NCI-H1417 treated with DMSO at 0.1 percent for 48 hours (cell line): ENCODE data around the gene TTC21B.

Experiments
- DNase-seq: peaks from one replicate; lab custom pipeline; 2025; lab: John Stamatoyannopoulos, UW

The TTC21B gene

GRCh38 chr2:165924946-165925345 lies 28.6 kb downstream of the TTC21B start:
- DNase-seq, result no peak

GRCh38 chr2:165920748-165921147 lies 32.8 kb downstream of the TTC21B start:
- DNase-seq, result no peak

- no peak for DNase-seq
Measured at GRCh38 chr2:165913636-165914035, 39.9 kb downstream of the TTC21B start.

DNA sequence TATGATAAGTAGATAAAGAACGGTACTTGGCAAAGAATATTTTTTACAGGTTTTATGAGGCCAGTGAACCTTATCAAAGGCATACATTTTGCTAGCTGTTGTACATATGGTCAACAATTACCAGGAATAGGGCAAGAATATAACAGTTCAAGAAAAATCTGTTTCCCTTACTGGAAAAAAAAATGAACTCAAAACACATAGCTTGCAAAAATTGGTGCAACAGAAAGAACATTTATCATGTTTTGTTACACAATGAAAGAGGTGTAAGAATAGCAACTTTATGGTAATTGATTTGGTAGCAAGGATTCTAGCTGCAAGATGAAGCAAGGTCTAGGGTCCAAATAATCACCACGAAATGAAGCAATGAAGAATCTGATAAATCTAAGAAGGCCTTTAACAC lies 41.6 kb downstream of the TTC21B start:
- no peak for DNase-seq

- no peak for DNase-seq
Measured at GRCh38 chr2:165911231-165911630, 42.3 kb downstream of the TTC21B start.

GRCh38 chr2:165909466-165909865 lies 44.1 kb downstream of the TTC21B start:
- DNase-seq, result no peak

- no peak for DNase-seq
Measured at GRCh38 chr2:165905854-165906253, 47.7 kb downstream of the TTC21B start.

DNA sequence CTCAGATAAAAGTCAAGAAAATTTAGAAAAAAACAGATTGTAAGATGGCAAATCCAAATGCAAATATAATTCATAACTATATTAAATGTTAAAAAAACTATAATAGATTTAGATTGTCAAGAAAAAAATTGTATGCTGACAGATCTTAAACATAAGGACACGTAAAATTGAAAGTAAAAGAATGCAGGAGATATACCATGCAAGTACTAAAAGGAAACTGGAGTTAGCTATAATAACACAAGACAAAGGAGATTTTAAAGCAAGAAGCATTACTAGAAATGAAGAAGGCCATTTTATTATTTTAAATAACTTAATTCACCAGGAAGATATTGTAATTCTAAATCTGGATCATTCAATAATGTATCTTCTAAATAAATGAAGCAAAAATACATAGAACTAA lies 48.3 kb downstream of the TTC21B start:
- no peak for DNase-seq

- no peak for DNase-seq
Measured at GRCh38 chr2:165904432-165904831, 49.1 kb downstream of the TTC21B start.

DNA sequence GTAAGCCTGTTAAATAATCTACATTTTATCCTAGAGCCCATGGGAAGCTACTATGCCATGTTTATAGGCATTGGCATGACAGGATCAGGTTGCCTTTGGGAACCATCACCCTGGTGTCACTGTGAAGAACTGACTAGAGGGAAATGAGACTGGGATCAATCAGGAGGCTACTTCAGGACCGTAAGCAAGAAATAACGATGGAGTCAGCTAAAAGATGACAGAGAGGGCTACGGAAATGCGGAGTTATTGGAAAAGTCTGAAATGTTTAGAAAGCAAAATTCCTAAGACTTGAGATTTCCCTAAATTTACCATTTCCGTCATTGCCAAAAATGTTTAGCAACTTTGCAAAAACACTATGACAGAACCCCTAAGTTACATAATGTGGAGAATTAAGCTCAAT lies 50.2 kb downstream of the TTC21B start:
- DNase-seq, result no peak

GRCh38 chr2:165902934-165903333 lies 50.6 kb downstream of the TTC21B start:
- DNase-seq, result no peak

DNA sequence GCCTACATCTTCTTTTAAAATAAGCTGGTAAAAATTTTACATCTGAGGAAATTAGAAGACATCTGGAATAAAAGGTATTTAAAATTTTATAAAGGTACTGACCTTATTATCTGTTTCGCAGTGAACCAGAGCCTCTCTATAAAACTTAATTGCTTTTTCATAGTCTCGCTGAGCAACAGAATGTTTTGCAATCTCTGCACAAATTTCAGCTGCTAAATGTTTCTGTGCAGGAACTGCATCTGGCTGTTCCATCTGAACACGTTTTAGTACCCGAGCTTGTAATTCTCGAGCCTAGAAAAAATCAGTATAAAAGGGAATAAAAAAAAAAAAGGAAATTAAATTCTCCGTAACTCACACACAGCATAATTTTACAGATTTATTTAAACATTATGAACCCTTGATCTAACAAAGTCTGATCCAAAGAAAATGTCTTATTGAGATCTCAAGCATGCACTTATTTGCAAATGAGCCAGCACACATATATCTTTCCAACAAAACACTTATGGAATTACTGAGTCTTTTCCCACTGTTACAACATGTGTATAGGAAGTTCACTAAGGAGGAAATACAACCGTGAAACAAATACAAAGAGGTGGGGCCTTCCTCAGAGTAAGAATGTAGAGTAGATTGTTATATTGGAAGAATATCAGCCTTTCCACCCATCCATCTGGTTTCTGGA lies 51.8 kb downstream of the TTC21B start:
- DNase-seq, result no peak

- no peak for DNase-seq
Measured at GRCh38 chr2:165899311-165899710, 54.3 kb downstream of the TTC21B start.

DNA sequence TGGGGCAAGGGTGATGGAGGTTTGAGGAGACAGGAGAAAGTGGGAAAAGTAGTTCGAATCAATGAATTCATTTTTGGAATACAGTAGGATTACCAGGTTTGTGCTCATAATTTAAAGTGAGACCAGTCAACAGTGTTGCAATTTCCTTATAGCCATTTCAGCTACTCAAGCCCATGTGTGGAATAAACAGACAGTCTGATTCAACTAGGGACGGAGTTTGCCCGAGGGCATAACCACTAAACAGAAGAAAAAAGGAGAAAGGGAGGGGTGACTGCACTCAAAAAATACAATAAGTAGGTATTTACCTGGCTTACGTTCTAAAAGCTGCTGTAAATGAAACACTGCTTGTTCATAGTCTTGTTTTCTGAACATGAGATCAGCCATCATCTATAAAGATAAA lies 55.2 kb downstream of the TTC21B start:
- no peak for DNase-seq

DNA sequence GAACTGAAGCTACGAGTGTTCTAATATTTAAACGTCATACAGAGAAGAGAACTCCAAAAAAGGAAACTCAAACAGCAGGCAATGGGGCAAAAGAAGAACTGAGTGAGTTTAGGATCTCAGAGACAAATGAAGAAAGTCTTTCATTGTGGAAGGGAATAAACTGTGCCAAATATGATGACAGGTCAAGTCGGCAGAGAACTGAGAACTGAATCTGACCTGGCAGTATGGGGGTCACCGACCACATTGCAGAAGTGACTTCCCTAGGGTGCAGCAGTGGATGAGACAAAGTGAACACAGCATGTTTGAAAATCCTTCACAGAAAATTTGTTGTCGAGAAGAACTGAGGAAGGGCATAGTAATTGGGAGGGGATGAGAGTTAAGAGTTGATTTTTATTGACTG lies 55.9 kb downstream of the TTC21B start:
- DNase-seq, result no peak

DNA sequence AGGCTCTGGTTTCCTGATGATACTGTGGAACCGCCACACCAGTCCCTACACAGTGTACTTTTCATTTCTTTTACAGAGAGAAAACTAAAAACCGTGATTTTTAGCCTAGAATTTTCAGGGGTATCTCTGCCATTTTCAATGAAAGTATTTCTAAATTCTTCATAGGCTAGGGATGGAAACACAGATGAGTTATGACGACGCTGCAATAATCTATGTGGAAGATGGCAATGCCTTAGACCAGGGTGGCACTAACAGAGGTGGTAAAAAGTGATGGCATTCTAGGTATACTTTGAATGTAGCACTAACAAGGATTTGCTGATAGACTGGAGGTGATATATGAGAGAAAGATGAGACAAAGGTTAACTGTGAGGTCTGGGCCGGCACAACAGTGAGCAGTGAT lies 56.5 kb downstream of the TTC21B start:
- DNase-seq, result no peak

DNA sequence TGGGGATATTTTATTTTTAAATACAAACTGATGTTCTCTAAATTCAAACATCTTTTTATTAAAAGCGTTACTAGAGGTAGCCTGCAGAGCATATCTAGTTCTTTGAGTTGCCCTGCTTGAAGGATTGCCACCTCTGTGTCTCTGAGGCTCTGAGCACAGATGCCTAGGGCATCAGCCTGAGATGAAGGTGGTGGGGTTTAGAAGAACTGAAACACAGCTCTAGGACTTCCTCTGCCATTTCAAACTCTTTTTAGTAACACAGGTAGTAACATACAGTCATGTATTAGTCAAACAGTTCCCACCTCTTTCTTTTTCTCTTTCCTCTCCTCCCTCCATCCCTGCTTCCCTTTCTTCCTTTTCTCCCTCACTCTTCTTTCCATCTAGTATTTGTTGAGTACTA lies 57.6 kb downstream of the TTC21B start:
- no peak for DNase-seq

DNA sequence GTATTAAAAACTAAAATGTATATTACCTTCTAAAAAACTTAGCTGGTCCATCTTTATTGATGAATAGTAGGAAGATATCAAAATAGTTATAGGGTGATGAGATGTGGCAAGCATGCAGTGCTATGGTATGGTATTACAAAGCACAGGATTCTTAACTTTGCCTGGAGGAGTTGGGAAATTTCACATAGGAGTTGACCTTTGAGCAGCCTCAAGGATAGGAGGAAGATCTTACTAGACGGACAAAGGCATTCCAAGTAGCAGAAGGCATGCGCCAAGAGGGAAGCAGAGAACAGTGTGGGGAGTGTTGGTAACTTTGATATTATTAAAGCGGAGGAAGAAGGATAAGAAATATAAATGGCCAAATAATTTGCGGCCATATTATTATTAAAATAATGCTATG lies 60.0 kb downstream of the TTC21B start:
- DNase-seq, result no peak

- DNase-seq, result no peak
Measured at GRCh38 chr2:165892526-165892925, 61.0 kb downstream of the TTC21B start.

DNA sequence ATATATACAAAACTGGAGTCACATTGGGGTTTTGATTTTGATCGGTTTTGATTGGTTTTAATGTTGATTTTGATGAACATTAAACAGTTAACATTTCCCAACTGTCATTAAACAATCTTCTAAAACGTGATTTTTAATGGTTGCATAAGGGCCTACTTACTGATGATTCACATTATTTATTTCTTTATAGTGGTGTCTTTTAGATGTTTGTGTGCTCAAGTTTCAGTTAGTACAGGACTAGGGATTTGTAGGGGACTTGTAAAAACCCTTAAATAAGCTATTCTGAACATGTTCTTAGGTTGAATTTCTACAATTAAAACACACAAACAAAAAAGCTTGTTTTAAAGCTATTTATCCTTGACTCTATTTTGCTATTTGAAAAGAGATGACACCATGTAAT lies 61.6 kb downstream of the TTC21B start:
- DNase-seq, result no peak

DNA sequence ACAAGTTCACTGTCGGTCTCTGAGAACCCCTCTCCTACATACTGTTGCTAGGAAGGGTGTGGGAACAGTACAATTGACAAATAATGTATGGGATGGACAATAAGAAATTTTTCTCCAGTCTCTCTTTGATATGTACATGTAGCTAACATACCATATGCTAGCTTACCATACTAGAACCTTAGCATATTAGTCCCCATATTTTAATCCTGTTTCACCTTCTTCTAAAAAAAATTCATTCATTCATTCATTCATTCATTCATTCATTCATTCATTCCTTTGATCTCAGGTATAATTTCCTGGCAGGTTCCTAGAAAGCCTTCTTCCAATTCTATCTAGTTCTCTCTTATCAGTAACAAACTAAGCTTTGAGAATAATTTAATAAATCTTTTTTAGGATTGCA lies 62.2 kb downstream of the TTC21B start:
- DNase-seq, result no peak

DNA sequence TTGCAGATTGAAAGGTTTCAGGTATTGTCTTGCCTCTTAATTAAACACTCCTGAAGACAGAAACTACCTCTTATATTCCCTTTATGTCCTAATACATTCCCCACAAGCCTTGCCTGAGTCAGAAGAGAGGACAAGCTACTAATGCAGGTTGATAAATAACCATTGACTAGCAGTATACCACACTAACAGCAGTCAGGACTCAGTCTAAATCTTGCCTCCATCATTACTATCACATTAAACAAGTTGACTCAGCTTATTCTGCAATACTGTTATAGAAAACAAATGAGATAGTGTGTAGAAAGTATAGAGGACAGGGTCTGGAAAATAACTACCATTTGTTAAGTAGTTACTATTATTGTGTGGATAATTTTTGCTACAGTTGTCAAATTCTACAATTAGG lies 63.8 kb downstream of the TTC21B start:
- DNase-seq, result no peak

- no peak for DNase-seq
Measured at GRCh38 chr2:165889158-165889557, 64.4 kb downstream of the TTC21B start.

DNA sequence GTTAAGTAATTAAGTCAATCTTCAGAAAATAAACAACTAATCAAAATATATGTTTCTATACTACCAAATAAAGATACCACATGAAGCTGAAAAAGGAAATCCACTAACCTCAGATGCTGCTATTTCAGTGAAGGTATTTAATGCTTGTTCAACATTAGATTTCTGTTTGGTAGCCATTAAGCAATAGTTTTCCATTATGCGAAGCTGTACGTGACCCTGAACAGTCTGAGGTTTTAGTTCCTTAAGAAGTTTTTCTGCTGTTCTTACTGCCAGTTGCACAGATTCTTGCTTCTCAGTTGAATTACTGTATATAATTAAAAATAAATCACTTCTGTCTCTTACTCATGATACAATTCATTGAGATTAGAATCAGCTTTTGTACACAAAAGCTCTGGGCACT lies 65.4 kb downstream of the TTC21B start:
- DNase-seq, result no peak
